ENCODE results near the gene CAMTA1.

Gene CAMTA1

GRCh38 chr1:7632176-7632575 lies 846.9 kb downstream of the CAMTA1 start:
- H3K27ac ChIP-seq (ENCODE audit: low read depth, low read length) = no peak overlapping the region
- H3K36me3 ChIP-seq (ENCODE audit: control insufficient read depth, insufficient read depth, low read length) = no peaks in the 10 kb centered on the region
- H3K27me3 ChIP-seq (ENCODE audit: control insufficient read depth, insufficient read depth, low read length) = peaks cover 2% of the 10 kb centered on the region; the same call in 1 of the 2 replicates
- H3K4me1 ChIP-seq (ENCODE audit: control insufficient read depth, insufficient read depth, low read length) = peaks cover 8% of the 10 kb centered on the region; the same call in 1 of the 2 replicates
- no peak overlapping the region for H3K9ac ChIP-seq (ENCODE audit: low read length)
- no peaks in the 10 kb centered on the region for H3K9me3 ChIP-seq (ENCODE audit: control insufficient read depth, insufficient read depth, low read depth, low read length)
- no peak overlapping the region for H3K4me3 ChIP-seq (ENCODE audit: low read depth, low read length)

- no peak overlapping the region for H3K27ac ChIP-seq (ENCODE audit: low read depth, low read length)
- H3K4me1 ChIP-seq (ENCODE audit: control insufficient read depth, insufficient read depth, low read length) = peaks cover 8% of the 10 kb centered on the region; the same call in 1 of the 2 replicates
- H3K9ac ChIP-seq (ENCODE audit: low read length) = no peak overlapping the region
- peaks cover 2% of the 10 kb centered on the region; the same call in 1 of the 2 replicates for H3K27me3 ChIP-seq (ENCODE audit: control insufficient read depth, insufficient read depth, low read length)
- no peaks in the 10 kb centered on the region for H3K9me3 ChIP-seq (ENCODE audit: control insufficient read depth, insufficient read depth, low read depth, low read length)
- no peaks in the 10 kb centered on the region for H3K36me3 ChIP-seq (ENCODE audit: control insufficient read depth, insufficient read depth, low read length)
- no peak overlapping the region for H3K4me3 ChIP-seq (ENCODE audit: low read depth, low read length)
These were observed 847.4 kb downstream of the CAMTA1 start for GRCh38 chr1:7632681-7633080.

GRCh38 chr1:7633506-7634245 lies 848.4 kb downstream of the CAMTA1 start:
- H3K9me3 ChIP-seq (ENCODE audit: control insufficient read depth, insufficient read depth, low read depth, low read length) = no peaks in the 10 kb centered on the region

GRCh38 chr1:7634546-7635240 lies 849.4 kb downstream of the CAMTA1 start:
- no peaks in the 10 kb centered on the region for H3K36me3 ChIP-seq (ENCODE audit: control insufficient read depth, insufficient read depth, low read length)
- no peaks in the 10 kb centered on the region for H3K9me3 ChIP-seq (ENCODE audit: control insufficient read depth, insufficient read depth, low read depth, low read length)
- no peak overlapping the region for H3K27ac ChIP-seq (ENCODE audit: low read depth, low read length)
- H3K27me3 ChIP-seq (ENCODE audit: control insufficient read depth, insufficient read depth, low read length) = peaks cover 2% of the 10 kb centered on the region; the same call in 1 of the 2 replicates
- H3K4me1 ChIP-seq (ENCODE audit: control insufficient read depth, insufficient read depth, low read length) = peaks cover 11% of the 10 kb centered on the region; the same call in 1 of the 2 replicates
- no peak overlapping the region for H3K4me3 ChIP-seq (ENCODE audit: low read depth, low read length)
- H3K9ac ChIP-seq (ENCODE audit: low read length) = no peak overlapping the region

More at GRCh38 chr1:7633506-7634245, 848.4 kb downstream of the CAMTA1 start:
- H3K27me3 ChIP-seq (ENCODE audit: control insufficient read depth, insufficient read depth, low read length) = peaks cover 2% of the 10 kb centered on the region; the same call in 1 of the 2 replicates
- H3K27ac ChIP-seq (ENCODE audit: low read depth, low read length) = no peak overlapping the region
- no peaks in the 10 kb centered on the region for H3K36me3 ChIP-seq (ENCODE audit: control insufficient read depth, insufficient read depth, low read length)
- H3K9ac ChIP-seq (ENCODE audit: low read length) = no peak overlapping the region
- no peak overlapping the region for H3K4me3 ChIP-seq (ENCODE audit: low read depth, low read length)
- peaks cover 11% of the 10 kb centered on the region; the same call in 1 of the 2 replicates for H3K4me1 ChIP-seq (ENCODE audit: control insufficient read depth, insufficient read depth, low read length)

- no peaks in the 10 kb centered on the region for H3K9me3 ChIP-seq (ENCODE audit: control insufficient read depth, insufficient read depth, low read depth, low read length)
- no peak overlapping the region for H3K27ac ChIP-seq (ENCODE audit: low read depth, low read length)
- peaks cover 18% of the 10 kb centered on the region; the same call in 1 of the 2 replicates for H3K4me1 ChIP-seq (ENCODE audit: control insufficient read depth, insufficient read depth, low read length)
- H3K36me3 ChIP-seq (ENCODE audit: control insufficient read depth, insufficient read depth, low read length) = no peaks in the 10 kb centered on the region
- no peak overlapping the region for H3K9ac ChIP-seq (ENCODE audit: low read length)
- H3K27me3 ChIP-seq (ENCODE audit: control insufficient read depth, insufficient read depth, low read length) = peaks cover 2% of the 10 kb centered on the region; the same call in 1 of the 2 replicates
- H3K4me3 ChIP-seq (ENCODE audit: low read depth, low read length) = no peak overlapping the region
These were observed 851.7 kb downstream of the CAMTA1 start for GRCh38 chr1:7636795-7637526.

GRCh38 chr1:7638078-7638477 lies 852.8 kb downstream of the CAMTA1 start:
- H3K36me3 ChIP-seq (ENCODE audit: control insufficient read depth, insufficient read depth, low read length) = no peaks in the 10 kb centered on the region
- no peak overlapping the region for H3K9ac ChIP-seq (ENCODE audit: low read length)
- no peaks in the 10 kb centered on the region for H3K9me3 ChIP-seq (ENCODE audit: control insufficient read depth, insufficient read depth, low read depth, low read length)
- peaks cover 2% of the 10 kb centered on the region; the same call in 1 of the 2 replicates for H3K27me3 ChIP-seq (ENCODE audit: control insufficient read depth, insufficient read depth, low read length)
- peaks cover 17% of the 10 kb centered on the region for H3K4me1 ChIP-seq (ENCODE audit: control insufficient read depth, insufficient read depth, low read length)
- no peak overlapping the region for H3K4me3 ChIP-seq (ENCODE audit: low read depth, low read length)
- no peak overlapping the region for H3K27ac ChIP-seq (ENCODE audit: low read depth, low read length)

GRCh38 chr1:7639435-7640131 lies 854.3 kb downstream of the CAMTA1 start:
- no peak overlapping the region for H3K27ac ChIP-seq (ENCODE audit: low read depth, low read length)
- peaks cover 23% of the 10 kb centered on the region for H3K4me1 ChIP-seq (ENCODE audit: control insufficient read depth, insufficient read depth, low read length)
- no peak overlapping the region for H3K4me3 ChIP-seq (ENCODE audit: low read depth, low read length)
- H3K9me3 ChIP-seq (ENCODE audit: control insufficient read depth, insufficient read depth, low read depth, low read length) = no peaks in the 10 kb centered on the region
- H3K36me3 ChIP-seq (ENCODE audit: control insufficient read depth, insufficient read depth, low read length) = no peaks in the 10 kb centered on the region
- H3K9ac ChIP-seq (ENCODE audit: low read length) = no peak overlapping the region
- H3K27me3 ChIP-seq (ENCODE audit: control insufficient read depth, insufficient read depth, low read length) = no peaks in the 10 kb centered on the region

GRCh38 chr1:7640350-7640749 lies 855.1 kb downstream of the CAMTA1 start:
- Histone ChIP-seq H3K27ac (ENCODE audit: low read depth, low read length) (no peak overlapping the region), H3K27me3 (ENCODE audit: control insufficient read depth, insufficient read depth, low read length) (no peaks in the 10 kb centered on the region), H3K4me3 (ENCODE audit: low read depth, low read length) (no peak overlapping the region), H3K9me3 (ENCODE audit: control insufficient read depth, insufficient read depth, low read depth, low read length) (no peaks in the 10 kb centered on the region), H3K9ac (ENCODE audit: low read length) (no peak overlapping the region), H3K36me3 (ENCODE audit: control insufficient read depth, insufficient read depth, low read length) (no peaks in the 10 kb centered on the region), H3K4me1 (ENCODE audit: control insufficient read depth, insufficient read depth, low read length) (peaks cover 23% of the 10 kb centered on the region)

- Histone ChIP-seq H3K27ac (ENCODE audit: low read depth, low read length) (no peak overlapping the region), H3K9me3 (ENCODE audit: control insufficient read depth, insufficient read depth, low read depth, low read length) (no peaks in the 10 kb centered on the region), H3K36me3 (ENCODE audit: control insufficient read depth, insufficient read depth, low read length) (no peaks in the 10 kb centered on the region), H3K4me3 (ENCODE audit: low read depth, low read length) (no peak overlapping the region), H3K9ac (ENCODE audit: low read length) (no peak overlapping the region), H3K27me3 (ENCODE audit: control insufficient read depth, insufficient read depth, low read length) (no peaks in the 10 kb centered on the region), H3K4me1 (ENCODE audit: control insufficient read depth, insufficient read depth, low read length) (peaks cover 23% of the 10 kb centered on the region)
These were observed 855.8 kb downstream of the CAMTA1 start for GRCh38 chr1:7640920-7641585.
